Effector memory CD8-positive, alpha-beta T cell (primary cell): ENCODE data around the gene BGLAP.
A peak's percentile ranks its signal among the peaks of the same experiment; 100 is the strongest.

ENCODE experiments used
- ATAC-seq: fragments of 150-1000 bp; cut with Tn5 transposase; replicated peaks from 2 replicates; pipeline ENCODE4 v1.10.0; 2021; ENCODE audit warnings: mild to moderate bottlenecking, moderate library complexity
- DNase-seq, 3 experiments: peaks; one replicate each; pipeline ENCODE4 v3.0.0; 2021
- H3K27ac Mint-ChIP-seq, 2 donors: one replicate each; pipeline ENCODE4 v1.8.0; 2022; ENCODE audit warnings: mild to moderate bottlenecking in 2 of 2, mixed read lengths in 2 of 2, moderate library complexity in 2 of 2
- H3K27me3 Mint-ChIP-seq, 2 donors: one replicate each; pipeline ENCODE4 v1.8.0; 2022; ENCODE audit warnings: mixed read lengths in 2 of 2
- H3K36me3 Mint-ChIP-seq: one replicate; pipeline ENCODE4 v1.8.0; 2022; ENCODE audit warnings: mild to moderate bottlenecking, moderate library complexity, mixed read lengths; ENCODE audit not compliant: insufficient read depth
- H3K4me1 Mint-ChIP-seq, 2 donors: one replicate each; pipeline ENCODE4 v1.8.0; 2022; ENCODE audit warnings: low read depth in 2 of 2, mixed read lengths in 2 of 2
- H3K4me3 Mint-ChIP-seq, 2 donors: one replicate each; pipeline ENCODE4 v1.8.0; 2022; ENCODE audit warnings: mild to moderate bottlenecking in 2 of 2, mixed read lengths in 2 of 2, moderate library complexity in 2 of 2
- H3K9me3 Mint-ChIP-seq, 2 donors: one replicate each; pipeline ENCODE4 v1.8.0; 2022; ENCODE audit warnings: mixed read lengths in 2 of 2

Gene BGLAP

DNA sequence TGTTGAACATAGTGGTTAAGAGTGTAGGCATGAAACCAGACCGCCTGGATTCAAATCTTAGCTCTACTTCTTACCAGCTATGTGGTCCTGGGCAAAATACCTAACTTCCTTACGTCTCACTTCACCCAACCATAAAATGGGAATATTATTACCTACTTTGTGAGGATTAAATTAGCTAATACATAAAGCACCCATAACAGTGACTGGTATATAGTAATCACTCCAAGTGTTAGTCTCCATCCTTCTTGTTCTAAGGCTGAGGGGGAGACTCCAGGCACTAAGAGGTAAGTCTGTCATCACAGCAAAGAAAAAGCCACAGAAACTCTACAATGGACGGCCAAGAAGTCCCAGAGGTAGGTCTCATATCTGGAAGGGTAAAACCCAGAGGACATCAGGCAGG lies 37.9 kb downstream of the BGLAP start:
- peaks cover 26 to 33% of the 10 kb centered on the region in 2 donors for H3K4me1 Mint-ChIP-seq
- H3K36me3 Mint-ChIP-seq, result peaks cover 50% of the 10 kb centered on the region
- H3K27ac Mint-ChIP-seq, result no peak overlapping the region
- H3K27me3 Mint-ChIP-seq, result no peaks in the 10 kb centered on the region
- ATAC-seq, result no peak
- no peak overlapping the region for H3K4me3 Mint-ChIP-seq
- no peak for DNase-seq
- no peaks in the 10 kb centered on the region for H3K9me3 Mint-ChIP-seq

DNA sequence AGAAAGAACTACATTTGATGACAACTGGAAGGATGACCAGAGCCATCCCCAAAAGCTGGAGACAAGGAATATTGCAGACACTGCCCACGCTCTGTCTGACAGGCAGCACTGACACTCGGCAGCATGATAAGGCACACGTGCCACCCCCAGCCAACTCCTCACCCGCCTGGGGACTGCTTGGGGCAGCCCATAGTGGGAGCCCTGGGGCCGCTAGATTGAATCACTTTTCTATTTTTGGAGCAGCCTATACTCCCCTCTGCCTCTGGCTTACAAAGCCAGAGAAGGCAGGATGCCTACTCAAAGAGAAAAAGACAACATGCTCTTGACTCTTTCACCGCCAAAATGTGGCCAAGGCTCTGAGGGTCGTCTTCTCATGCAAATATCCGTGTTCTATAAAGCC lies 39.3 kb downstream of the BGLAP start:
- ATAC-seq (peak; percentile 18), DNase-seq (peak in 2 of 3 experiments; percentile 18 to 26)
- Mint-ChIP-seq H3K27ac (peak overlapping the region; percentile 94 to 98), H3K4me1 (peaks cover 26 to 33% of the 10 kb centered on the region in 2 donors), H3K27me3 (no peaks in the 10 kb centered on the region), H3K9me3 (no peaks in the 10 kb centered on the region), H3K4me3 (peak overlapping the region; percentile 89 to 99), H3K36me3 (peaks cover 40% of the 10 kb centered on the region)

GRCh38 chr1:156281693-156282478 lies 39.9 kb downstream of the BGLAP start:
- no peaks in the 10 kb centered on the region for H3K9me3 Mint-ChIP-seq
- DNase-seq, result no peak
- peak overlapping the region; percentile 89 to 99 for H3K4me3 Mint-ChIP-seq
- H3K4me1 Mint-ChIP-seq, result peaks cover 26 to 33% of the 10 kb centered on the region in 2 donors
- H3K27ac Mint-ChIP-seq, result peak overlapping the region; percentile 94 to 98
- H3K36me3 Mint-ChIP-seq, result peaks cover 38% of the 10 kb centered on the region
- ATAC-seq, result no peak
- no peaks in the 10 kb centered on the region for H3K27me3 Mint-ChIP-seq

GRCh38 chr1:156282479-156283222 lies 40.7 kb downstream of the BGLAP start, which contains the start of gene SMG5:
Gene SMG5 (minus strand): TSS chr1:156282825. CDS start chr1:156282680, 145 bp downstream.
- Mint-ChIP-seq H3K36me3 (peaks cover 32% of the 10 kb centered on the region), H3K9me3 (no peaks in the 10 kb centered on the region), H3K4me3 (peak within 1 kb of the TSS; percentile 89 to 99), H3K27ac (peak within 1 kb of the TSS; percentile 94 to 98), H3K27me3 (no peaks in the 10 kb centered on the region), H3K4me1 (peaks cover 26 to 33% of the 10 kb centered on the region in 2 donors)
- peak; percentile 92 for ATAC-seq
- peak; percentile 93 for DNase-seq

DNA sequence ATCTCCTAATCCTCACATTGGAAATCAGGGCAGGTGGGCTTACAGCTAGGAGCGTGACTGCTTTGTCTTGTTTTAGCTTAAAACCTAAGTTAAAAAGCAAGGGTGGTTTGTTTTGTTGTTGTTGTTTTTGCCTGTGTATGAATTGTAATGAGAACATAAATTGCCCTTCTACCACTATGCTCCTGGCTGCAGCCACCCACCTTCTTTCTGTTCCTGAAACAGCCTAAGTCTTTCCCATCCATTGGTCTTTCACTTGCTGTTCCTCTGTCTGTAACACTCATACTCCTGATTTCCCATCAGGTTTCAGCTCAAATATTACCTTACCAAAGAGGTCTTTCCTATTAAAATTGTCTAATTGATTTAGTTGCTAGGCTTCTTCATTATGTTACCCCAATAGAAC lies 41.5 kb downstream of the BGLAP start:
- Mint-ChIP-seq H3K27me3 (no peaks in the 10 kb centered on the region), H3K4me3 (peak overlapping the region; percentile 89 to 99), H3K27ac (peak overlapping the region; percentile 94 to 98), H3K9me3 (no peaks in the 10 kb centered on the region), H3K4me1 (peaks cover 26 to 33% of the 10 kb centered on the region in 2 donors), H3K36me3 (peaks cover 25% of the 10 kb centered on the region)
- ATAC-seq (no peak), DNase-seq (no peak)

GRCh38 chr1:156284112-156284511 lies 42.1 kb downstream of the BGLAP start, which contains the start of gene TMEM79:
Gene TMEM79 (plus strand): TSS chr1:156284325. CDS start chr1:156285227, 902 bp downstream.
- peak within 1 kb of the TSS; percentile 94 to 98 for H3K27ac Mint-ChIP-seq
- H3K4me3 Mint-ChIP-seq, result peak within 1 kb of the TSS; percentile 89 to 99
- H3K4me1 Mint-ChIP-seq, result peaks cover 26 to 33% of the 10 kb centered on the region in 2 donors
- ATAC-seq (no peak), DNase-seq (no peak)
- H3K36me3 Mint-ChIP-seq, result peaks cover 25% of the 10 kb centered on the region
- no peaks in the 10 kb centered on the region for H3K9me3 Mint-ChIP-seq
- no peaks in the 10 kb centered on the region for H3K27me3 Mint-ChIP-seq

DNA sequence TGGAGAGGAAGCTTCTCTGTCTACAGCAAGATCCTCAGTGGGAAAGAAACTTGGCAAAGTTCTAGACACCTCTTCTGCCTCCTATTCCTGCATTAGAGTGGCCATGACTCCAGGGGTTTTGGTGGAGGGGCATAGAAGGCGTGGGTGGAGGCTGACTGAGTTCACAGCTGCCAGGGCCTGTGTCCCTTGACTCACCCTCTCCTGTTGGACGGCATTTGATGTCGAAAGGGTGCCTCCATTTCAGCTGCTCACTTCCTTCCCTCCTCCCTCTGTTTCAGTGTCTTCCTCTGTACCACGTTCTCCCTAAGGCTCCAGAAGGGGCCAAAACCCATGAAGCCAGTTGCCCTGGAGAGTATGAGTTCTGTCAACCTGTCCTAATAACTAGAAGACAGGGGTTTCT lies 42.8 kb downstream of the BGLAP start:
- peaks cover 26 to 33% of the 10 kb centered on the region in 2 donors for H3K4me1 Mint-ChIP-seq
- H3K27ac Mint-ChIP-seq, result no peak overlapping the region
- DNase-seq, result no peak
- H3K27me3 Mint-ChIP-seq, result no peaks in the 10 kb centered on the region
- H3K9me3 Mint-ChIP-seq, result no peaks in the 10 kb centered on the region
- no peak for ATAC-seq
- peaks cover 25% of the 10 kb centered on the region for H3K36me3 Mint-ChIP-seq
- H3K4me3 Mint-ChIP-seq, result no peak overlapping the region

- Mint-ChIP-seq H3K4me3 (no peak overlapping the region), H3K27me3 (no peaks in the 10 kb centered on the region), H3K9me3 (no peaks in the 10 kb centered on the region), H3K27ac (no peak overlapping the region), H3K4me1 (peaks cover 23 to 30% of the 10 kb centered on the region in 2 donors), H3K36me3 (peaks cover 25% of the 10 kb centered on the region)
- ATAC-seq (no peak), DNase-seq (no peak)
These were observed 43.5 kb downstream of the BGLAP start for GRCh38 chr1:156285437-156285836.

DNA sequence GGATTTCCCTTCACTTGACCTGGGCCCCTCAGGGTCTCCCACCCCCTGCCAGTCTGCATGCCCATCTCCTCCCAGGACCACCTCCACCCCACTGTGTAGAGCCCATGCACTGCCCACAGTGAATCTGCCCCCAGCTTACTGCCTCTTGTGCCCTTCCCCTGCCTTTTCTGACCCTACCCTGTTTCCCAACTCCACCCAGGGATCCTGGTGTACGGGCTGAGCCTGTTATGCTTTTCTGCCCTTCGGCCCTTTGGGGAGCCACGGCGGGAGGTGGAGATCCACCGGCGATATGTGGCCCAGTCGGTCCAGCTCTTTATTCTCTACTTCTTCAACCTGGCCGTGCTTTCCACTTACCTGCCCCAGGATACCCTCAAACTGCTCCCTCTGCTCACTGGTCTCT lies 44.1 kb downstream of the BGLAP start:
- no peak overlapping the region for H3K27ac Mint-ChIP-seq
- no peak for DNase-seq
- no peaks in the 10 kb centered on the region for H3K9me3 Mint-ChIP-seq
- H3K4me3 Mint-ChIP-seq, result peak overlapping the region in 1 of 2 donors; percentile 23
- peaks cover 25% of the 10 kb centered on the region for H3K36me3 Mint-ChIP-seq
- no peaks in the 10 kb centered on the region for H3K27me3 Mint-ChIP-seq
- H3K4me1 Mint-ChIP-seq, result peaks cover 18 to 26% of the 10 kb centered on the region in 2 donors
- no peak for ATAC-seq

- Mint-ChIP-seq H3K9me3 (no peaks in the 10 kb centered on the region), H3K4me1 (peaks cover 5 to 11% of the 10 kb centered on the region in 2 donors), H3K36me3 (peaks cover 19% of the 10 kb centered on the region), H3K27ac (no peak overlapping the region), H3K27me3 (no peaks in the 10 kb centered on the region), H3K4me3 (no peak overlapping the region)
- DNase-seq (no peak), ATAC-seq (no peak)
These were observed 47.9 kb downstream of the BGLAP start for GRCh38 chr1:156289857-156290256.

DNA sequence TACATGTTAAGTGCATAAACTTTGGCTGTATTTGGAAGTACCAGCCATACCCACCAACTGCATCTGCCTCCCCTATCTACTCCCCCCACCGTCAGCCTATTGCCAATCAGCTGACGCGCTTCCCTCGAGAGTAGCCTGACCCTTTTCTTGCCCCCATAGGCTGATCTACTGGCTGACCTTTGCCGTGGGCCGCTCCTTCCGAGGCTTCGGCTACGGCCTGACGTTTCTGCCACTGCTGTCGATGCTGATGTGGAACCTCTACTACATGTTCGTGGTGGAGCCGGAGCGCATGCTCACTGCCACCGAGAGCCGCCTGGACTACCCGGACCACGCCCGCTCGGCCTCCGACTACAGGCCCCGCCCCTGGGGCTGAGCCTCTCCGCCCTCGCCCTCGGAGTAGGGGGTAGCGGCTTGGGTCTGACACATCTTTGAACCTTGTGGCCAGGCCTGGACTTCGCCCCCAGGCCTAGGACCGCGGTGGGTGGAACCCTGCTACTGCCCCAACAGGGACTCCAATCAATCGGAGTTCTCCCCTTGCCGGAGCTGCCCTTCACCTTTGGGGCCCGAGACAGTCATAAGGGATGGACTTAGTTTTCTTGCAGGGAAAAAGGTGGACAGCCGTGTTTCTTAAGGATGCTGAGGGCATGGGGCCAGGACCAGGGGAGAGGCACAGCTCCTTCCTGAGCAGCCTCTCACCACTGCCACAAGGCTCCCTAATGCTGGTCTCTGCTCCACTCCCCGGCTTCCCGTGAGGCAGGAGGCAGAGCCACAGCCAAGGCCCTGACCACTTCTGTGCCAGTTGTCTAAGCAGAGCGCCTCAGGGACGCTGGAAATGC lies 49.5 kb downstream of the BGLAP start:
- Mint-ChIP-seq H3K4me3 (no peak overlapping the region), H3K4me1 (peaks cover 12 to 16% of the 10 kb centered on the region in 2 donors), H3K36me3 (peaks cover 15% of the 10 kb centered on the region), H3K9me3 (no peaks in the 10 kb centered on the region), H3K27me3 (no peaks in the 10 kb centered on the region), H3K27ac (peak overlapping the region in 1 of 2 donors; percentile 17)
- ATAC-seq (peak; percentile 40), DNase-seq (no peak)
